Central memory CD4-positive, alpha-beta T cell (primary cell): ENCODE measurements around the gene WNT7B.
A peak's percentile ranks its signal among the peaks of the same experiment; 100 is the strongest.

Source experiments
- DNase-seq: peaks from one replicate; pipeline ENCODE4 v3.0.0; 2022

WNT7B gene

DNA sequence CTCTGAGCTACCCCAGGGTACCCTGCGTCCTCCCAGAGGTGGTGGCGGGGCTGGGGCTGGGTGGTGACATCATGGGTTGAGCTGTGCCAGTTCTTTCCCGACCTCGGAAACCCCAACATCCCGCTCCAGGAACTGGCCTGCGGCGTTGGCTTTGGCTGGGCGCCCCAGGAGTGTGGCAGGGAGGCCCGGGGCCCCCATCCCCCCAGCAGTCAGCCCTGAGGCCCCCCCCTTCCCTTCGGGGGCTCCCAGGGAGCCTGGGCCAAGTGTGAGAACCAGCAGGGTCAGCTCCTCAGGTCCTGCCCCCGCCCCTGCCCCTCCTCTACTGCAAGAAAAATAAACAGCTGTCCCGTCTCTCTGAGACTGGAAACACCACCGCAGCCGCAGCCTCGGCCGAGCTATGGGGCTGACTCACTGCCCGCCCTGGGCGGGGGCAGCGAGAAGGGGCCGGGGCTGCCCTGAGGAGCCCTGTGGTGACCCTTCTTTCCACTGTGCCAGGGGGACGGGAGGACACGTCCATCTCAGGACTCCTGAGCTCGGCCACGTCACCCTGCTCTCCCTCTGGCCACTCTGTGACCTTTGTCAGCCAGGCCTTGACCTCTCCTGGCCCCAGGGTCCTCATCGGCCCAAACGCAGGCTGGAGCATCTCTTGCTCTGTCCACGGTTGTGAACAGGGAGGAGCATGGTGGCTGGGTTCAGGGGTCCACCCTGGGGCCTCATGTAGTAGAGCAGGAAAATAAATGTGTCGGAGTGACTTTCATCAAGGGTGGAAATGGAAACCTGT, 73.4 kb downstream of the WNT7B start:
- DNase-seq: no peak

DNA sequence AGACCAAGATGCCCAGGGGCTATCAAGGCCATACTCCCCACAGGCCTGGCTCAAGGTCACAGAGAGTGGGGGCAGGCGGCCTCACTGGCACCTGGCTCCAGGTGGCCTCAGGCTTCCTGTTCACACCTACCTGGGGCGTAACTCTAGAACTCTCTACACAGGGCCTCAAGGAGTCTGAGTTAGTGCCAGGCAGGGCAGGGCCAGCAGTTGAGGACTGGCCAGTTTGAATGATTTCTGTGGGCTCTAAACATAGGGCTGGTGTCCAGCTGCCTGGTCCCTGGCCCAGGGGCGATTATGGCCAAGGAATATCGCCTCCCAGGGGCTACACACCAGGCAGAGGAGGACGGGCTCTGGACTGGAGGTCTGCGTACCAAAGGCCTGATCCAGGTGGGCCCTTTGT, 79.2 kb downstream of the WNT7B start:
- DNase-seq: no peak

GRCh38 chr22:45896964-45897538, 79.9 kb downstream of the WNT7B start:
- no peak for DNase-seq

- DNase-seq: no peak
Measured at GRCh38 chr22:45896153-45896951, 80.6 kb downstream of the WNT7B start.

DNA sequence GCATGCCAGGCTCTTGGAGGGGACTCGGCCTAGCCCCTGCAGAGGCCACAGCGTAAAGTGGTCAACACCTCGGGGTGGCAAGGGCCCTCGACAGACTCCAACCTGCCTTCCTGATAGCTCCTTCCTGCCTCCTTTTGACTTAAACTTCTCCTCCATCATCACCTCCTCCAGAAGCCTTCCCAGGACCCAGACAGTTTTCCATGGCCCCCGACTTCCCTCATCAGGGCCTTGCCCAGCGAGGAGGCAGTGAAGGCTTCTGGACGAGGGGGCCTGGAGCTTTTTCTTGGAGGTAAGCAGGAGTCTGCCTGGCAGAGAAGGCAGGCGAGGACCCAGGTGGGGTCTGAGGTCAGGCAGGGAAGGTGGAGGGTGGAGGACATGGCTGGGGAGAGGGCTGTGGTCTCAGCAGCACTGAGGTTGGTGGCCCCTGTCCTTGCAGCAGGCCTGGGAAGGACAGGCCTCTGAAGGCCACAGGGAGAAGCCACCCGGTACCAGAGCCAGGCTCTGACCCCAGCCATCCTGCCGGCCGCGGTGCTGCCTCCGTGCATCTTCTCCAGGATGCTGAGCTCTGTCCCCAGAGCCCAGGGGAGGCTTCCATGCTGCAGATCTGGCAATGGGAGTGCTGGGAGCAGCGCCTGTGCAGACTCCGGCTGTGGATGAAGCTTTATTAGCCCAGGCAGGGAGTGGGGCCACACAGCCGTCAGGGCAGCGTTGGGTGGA, 81.4 kb downstream of the WNT7B start:
- DNase-seq: no peak

GRCh38 chr22:45893516-45893915, 83.4 kb downstream of the WNT7B start:
- DNase-seq: peak; percentile 13

DNA sequence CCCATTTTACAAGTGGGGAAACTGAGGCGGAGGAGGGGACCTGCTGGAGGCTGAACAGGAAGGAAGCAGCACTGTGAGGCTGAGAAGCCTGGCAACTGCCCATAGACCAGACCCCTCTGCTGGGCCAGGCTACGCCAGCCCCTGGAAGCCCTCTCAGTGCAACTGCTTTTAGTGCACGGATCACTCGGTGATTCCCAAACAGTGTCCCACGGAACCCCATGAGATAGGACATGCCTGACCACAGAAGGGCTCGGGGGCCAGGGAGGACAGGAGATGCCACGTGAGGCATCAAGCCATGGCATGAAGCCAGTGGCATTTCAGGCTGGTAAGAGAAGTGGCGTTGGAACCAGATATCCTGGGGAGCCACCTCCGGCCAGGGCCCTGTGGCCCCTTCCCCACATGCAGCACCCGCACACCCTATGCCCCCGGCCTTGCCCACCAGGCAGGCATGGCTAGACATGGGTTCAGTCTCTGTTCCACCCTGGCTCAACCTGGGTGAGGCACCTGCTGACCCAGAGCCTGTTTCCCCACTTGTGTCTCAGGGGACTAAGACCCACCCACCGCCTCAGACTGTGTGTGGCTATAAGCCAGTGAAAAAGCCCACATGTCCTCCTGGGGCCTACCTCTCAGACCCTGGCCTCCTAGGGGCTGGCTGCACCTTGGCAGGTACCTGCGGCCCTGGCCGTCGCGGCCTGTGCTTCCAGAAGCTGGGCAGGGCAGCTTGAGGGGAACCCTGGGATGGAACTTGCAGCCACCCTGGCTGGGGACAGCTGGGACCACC, 84.1 kb downstream of the WNT7B start:
- DNase-seq: no peak

DNA sequence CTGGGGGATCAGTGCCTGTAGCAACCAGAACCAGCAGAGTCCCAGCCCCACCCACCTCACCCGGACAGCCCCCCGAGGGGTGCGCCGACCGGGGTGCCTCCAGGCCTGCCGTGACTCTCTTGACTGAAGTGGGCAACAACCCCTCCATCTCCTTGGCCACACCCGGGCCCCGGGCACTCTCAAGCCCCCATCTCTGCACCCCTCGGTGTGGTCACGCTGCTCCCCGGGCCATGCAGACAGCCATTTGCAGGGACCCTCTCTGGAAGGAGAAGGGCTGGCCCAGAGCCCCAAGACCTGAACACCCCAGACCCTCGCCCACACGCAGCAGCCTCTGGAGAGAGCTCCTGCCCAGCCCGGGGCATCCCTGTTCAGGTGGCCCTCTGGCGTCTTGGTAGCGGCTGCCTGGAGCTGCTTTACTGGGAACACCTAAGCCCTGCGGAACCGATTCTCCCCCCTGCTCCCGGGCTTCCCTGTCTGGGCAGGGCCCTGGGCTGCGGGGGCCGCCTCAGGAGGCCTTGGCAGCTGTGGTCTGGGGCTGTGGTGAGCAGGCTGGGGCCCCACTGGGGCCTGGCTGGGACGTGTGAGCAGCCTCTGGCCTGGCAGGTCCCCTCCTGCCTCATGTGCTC, 84.9 kb downstream of the WNT7B start:
- no peak for DNase-seq

DNA sequence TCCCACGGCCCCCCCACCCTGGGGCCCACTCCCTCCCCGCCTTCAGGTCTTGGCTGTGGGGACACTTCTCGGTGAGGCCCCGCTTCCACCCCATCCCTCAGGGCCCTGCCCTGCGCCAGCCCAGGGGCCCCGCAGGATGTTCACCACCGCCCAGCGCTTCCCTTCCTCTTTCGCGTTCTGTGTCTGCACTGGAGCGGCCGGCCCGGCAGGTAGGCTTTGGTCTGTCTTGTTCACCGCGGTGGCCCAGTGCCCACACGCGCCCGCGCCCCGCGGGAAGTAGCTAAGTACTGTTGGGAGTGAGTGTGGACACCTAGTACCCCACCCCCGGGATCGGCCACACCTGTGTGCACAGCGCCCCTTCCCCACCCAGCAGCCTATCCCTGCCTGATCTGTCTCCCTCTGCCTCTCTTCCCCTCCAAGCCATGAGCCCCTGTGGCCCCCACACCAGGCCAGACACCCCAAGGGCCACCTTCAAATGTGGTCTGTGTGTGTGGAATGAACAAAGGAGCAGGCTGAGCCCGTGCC, 85.4 kb downstream of the WNT7B start:
- no peak for DNase-seq

- no peak for DNase-seq
Measured at GRCh38 chr22:45891021-45891421, 85.9 kb downstream of the WNT7B start.

GRCh38 chr22:45890351-45890635, 86.7 kb downstream of the WNT7B start:
- no peak for DNase-seq

GRCh38 chr22:45889539-45890350, 87.2 kb downstream of the WNT7B start:
- DNase-seq: no peak

GRCh38 chr22:45889093-45889538, 87.8 kb downstream of the WNT7B start:
- no peak for DNase-seq

DNA sequence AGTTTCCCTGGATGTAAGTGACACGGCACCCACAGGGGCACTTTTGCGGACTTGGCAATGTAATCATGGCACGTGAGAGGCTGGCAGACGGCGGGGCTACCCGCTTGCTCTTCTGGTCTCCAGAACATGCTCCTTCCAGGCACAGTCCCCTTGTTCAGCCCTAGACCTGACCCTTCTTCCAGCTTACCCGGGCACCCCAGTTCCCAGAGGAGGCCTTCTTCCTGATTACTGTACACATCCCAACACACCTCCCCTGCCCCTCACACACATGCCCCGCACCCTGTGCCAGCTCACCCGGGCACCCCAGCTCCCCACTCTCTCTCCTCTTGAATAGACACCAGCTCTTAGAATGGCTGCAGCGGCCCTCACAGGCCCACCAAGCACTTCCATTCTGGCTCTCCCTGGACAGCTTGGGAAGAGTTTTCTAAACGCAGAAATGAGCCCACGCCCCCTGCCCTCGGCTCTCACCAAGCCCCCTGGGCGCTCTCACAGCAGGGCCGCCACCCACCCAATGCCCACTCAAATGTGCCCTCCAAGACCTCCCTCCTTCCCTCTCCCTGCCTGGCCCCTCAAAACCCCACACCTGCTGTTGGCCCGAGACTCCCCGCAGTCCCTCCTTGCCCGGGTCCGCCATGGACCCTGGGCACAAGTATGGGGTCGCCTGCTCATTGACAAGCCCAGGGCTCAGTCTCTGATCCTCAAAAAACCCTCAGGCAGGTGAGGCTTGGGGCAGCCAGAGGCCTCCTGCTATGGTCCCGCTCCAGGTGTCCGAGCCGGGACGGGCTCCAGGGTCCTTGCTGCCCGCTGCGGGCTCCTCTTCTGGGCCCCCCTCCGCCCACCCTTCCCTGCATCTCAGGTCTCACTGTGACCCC, 88.5 kb downstream of the WNT7B start:
- DNase-seq: no peak

DNA sequence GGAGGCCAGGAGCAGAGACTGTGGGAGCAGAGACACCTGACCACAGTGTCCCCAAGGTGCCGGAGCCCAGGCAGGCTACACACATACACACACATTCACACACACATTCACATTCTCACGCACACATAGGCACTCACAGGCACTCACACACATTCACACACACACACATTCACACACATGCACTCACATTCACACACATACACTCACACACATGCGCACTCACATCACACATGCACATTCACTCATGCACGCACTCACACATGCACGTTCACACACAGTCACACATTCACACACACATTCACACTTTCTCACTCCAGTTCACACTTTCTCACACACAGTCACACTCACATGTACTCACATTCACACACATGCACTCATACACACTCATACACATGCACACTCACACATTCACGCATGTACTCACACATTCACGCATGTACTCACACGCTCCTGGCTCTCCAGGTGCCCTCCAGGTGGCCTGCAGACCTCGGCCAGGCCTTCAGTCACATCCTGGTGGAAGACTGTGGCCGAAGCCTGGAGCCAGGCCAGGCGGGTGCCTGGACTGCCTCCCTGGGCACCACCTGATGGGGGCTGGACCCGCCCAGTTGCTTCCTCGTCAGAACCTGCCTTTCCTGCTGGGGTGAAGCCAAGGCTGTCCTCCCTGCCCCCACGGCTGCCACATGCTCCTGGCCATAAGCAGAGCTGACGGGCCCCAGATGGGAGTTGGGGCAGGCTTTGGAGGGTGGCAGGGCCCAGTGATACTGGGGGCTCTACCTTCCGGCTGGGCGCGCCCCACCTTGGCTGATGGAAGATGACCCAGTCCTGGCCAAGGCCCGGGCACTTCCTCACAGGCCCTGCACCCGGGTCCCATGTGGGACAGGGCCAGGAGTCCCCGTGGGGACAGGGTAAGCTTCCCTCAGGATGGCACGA, 89.5 kb downstream of the WNT7B start:
- DNase-seq: no peak

- no peak for DNase-seq
Measured at GRCh38 chr22:45886540-45886939, 90.4 kb downstream of the WNT7B start.

GRCh38 chr22:45885941-45886395, 91.0 kb downstream of the WNT7B start:
- DNase-seq: no peak

GRCh38 chr22:45885171-45885840, 91.7 kb downstream of the WNT7B start:
- no peak for DNase-seq
